Stimulated activated CD4-positive, alpha-beta T cell treated with anti-CD3 and anti-CD28 coated beads, Interleukin-1b, Interleukin-23, amount 100 ng/mL, for 4 hours (primary cell): Measurements from ENCODE around the gene FMNL2.

Source experiments
- DNase-seq, 2 donors: peaks; one replicate each; pipeline ENCODE4 v3.0.0-alpha.2; 2020; ENCODE audit warnings: low read depth in 2 of 2

Gene FMNL2

GRCh38 chr2:152426801-152427200 lies 91.8 kb downstream of the FMNL2 start:
- no peak for DNase-seq

- DNase-seq, result no peak
Observed at GRCh38 chr2:152427902-152428301, 92.9 kb downstream of the FMNL2 start.

- DNase-seq, result no peak
Observed at GRCh38 chr2:152428800-152429582, 94.0 kb downstream of the FMNL2 start.

GRCh38 chr2:152430876-152431275 lies 95.9 kb downstream of the FMNL2 start:
- no peak for DNase-seq

- no peak for DNase-seq
Observed at GRCh38 chr2:152431370-152432098, 96.6 kb downstream of the FMNL2 start.

GRCh38 chr2:152432206-152432653 lies 97.3 kb downstream of the FMNL2 start:
- no peak for DNase-seq

- no peak for DNase-seq
Observed at GRCh38 chr2:152432765-152433164, 97.8 kb downstream of the FMNL2 start.

- no peak for DNase-seq
Observed at GRCh38 chr2:152433289-152433688, 98.3 kb downstream of the FMNL2 start.

GRCh38 chr2:152433791-152434190 lies 98.8 kb downstream of the FMNL2 start:
- DNase-seq, result no peak

- DNase-seq, result no peak
Observed at GRCh38 chr2:152434395-152435182, 99.6 kb downstream of the FMNL2 start.

- DNase-seq, result no peak
Observed at GRCh38 chr2:152436148-152436547, 101.2 kb downstream of the FMNL2 start.

GRCh38 chr2:152437276-152438108 lies 102.5 kb downstream of the FMNL2 start:
- DNase-seq, result no peak

GRCh38 chr2:152440049-152440448 lies 105.1 kb downstream of the FMNL2 start:
- DNase-seq, result no peak

- DNase-seq, result no peak
Observed at GRCh38 chr2:152440460-152440859, 105.5 kb downstream of the FMNL2 start.

GRCh38 chr2:152441961-152442360 lies 107.0 kb downstream of the FMNL2 start:
- no peak for DNase-seq

GRCh38 chr2:152443771-152444170 lies 108.8 kb downstream of the FMNL2 start:
- no peak for DNase-seq

GRCh38 chr2:152444448-152444847 lies 109.5 kb downstream of the FMNL2 start:
- DNase-seq, result no peak

GRCh38 chr2:152445375-152445774 lies 110.4 kb downstream of the FMNL2 start:
- DNase-seq, result no peak

GRCh38 chr2:152445791-152446201 lies 110.8 kb downstream of the FMNL2 start:
- no peak for DNase-seq

- no peak for DNase-seq
Observed at GRCh38 chr2:152446213-152446612, 111.2 kb downstream of the FMNL2 start.

- no peak for DNase-seq
Observed at GRCh38 chr2:152447897-152448296, 112.9 kb downstream of the FMNL2 start.
